Measurements from ENCODE around the gene PDE7B.

The PDE7B gene

DNA sequence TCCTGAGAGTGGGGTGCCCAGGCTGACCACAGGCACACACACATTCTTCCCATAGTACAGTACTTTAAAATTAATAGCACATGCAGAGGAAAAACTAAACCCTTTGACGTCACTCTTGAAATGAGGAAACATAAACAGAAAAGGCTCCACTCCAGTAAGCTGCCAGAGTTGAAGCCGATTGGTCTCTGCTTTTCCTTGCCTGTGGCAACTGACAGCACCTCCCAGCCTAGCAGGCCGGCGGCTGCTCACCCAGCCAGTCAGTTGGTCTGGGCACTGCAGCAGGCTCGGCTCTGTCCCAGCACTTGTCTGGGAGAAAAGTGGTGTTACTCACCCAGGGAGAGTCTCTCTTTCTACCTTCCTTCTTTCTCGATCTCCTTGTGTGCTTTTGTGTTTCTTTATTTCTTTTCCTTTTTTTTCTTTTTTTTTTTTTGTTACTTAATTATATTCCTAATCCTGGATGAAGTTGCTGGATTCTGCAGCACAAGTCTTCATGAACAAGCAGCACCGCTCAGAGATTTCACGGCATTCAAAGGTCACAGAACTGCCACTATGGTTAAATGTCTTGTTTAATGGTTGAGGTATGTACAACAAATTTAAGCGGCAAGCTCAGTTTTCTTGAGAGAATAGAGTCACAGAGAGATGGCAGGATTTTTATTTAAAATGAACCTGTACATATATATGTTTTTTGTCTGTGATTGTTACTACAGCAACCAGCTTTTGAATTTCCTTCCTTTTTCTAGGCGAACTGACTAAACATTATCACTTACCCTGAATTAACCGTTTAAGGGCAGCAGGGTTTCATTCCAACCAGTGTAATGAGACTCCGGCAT is at the start of gene PDE7B:
TSS of gene PDE7B (plus strand) at position 260 of the 830 bp plus-strand sequence.
- DNase-seq (ENCODE audit: low read depth) = peak; percentile 96

DNA sequence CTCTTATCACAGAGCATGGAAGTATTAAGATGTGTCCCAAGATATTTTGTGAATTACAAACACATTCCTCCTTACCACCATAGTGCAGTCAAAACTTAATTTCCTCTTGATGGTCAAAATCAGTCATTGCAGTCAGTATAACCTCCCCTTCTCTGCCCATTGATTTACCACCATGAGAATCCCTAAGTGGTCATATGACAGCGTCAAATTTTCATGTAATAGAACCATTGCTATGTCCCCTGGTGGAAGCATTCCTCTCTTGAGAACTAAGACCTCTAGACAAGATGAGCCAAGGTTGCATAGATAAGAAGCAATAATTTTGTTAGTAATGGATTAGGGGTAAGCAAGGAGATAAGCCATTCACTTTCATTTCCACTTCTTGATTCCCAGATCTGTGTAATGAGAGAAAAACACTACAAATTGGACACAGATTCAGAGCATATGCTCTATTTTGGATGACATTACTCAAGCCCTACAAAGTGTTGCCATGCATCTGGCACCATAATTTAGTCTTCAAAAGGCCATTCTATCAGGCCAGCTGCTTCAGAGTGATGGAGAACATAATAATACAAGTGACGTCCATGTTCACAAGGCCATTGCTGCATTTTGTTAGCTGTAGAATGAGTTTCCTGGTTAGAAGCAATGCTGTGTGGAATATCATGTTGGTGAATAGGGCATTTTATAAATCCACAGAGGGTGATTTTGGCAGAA is 49.6 kb upstream of the PDE7B start:
- no peak for DNase-seq (ENCODE audit: low read depth)

GRCh38 chr6:135810486-135810885 is 41.0 kb upstream of the PDE7B start:
- DNase-seq (ENCODE audit: low read depth) = no peak

GRCh38 chr6:135811170-135811569 is 40.3 kb upstream of the PDE7B start:
- DNase-seq (ENCODE audit: low read depth) = no peak

DNA sequence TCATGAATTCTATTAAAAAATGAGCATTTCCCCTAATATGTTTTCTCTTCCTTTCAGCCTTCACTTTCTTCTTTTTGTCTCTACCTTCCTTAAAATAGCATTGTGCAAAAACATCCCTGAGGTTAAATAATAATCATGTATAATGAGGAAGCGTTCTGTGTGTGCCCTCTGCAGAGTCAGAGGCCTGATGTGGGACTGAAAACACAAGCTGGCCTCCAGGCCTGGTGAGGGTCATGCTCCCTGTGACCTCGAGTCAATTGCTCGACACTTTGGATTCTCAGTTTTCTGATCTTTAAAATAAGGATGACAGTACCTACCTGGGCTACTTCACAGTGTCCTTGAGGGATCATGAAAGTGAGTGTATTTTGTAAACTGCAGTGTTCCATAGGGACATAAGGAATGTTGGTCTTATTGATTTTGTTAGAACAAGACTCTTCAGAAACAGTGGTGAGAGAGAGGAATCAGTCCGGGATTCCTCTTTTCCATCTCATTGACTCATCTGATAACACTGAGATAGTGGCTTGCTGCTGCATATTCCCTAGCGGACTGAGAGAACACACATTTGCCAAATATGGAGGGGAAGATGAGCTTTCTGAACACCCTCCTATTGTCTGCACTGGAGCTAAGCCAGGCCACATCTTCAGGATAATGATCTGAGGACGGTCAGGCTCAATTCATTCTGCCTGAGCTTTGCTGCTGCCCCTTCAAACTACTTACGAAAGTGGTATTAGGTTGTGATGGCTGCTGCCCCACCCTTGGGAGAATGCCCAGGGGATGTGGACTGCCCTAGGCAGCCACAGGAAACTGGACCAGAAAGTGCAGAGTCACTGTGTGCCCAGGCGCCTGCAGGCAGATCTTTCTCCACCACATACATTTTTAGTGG is 39.6 kb upstream of the PDE7B start:
- DNase-seq (ENCODE audit: low read depth) = peak; percentile 56

GRCh38 chr6:135813401-135813800 is 38.1 kb upstream of the PDE7B start:
- no peak for DNase-seq (ENCODE audit: low read depth)

- DNase-seq (ENCODE audit: low read depth) = no peak
Observed at GRCh38 chr6:135814043-135814442, 37.5 kb upstream of the PDE7B start.

- no peak for DNase-seq (ENCODE audit: low read depth)
Observed at GRCh38 chr6:135815216-135815615, 36.3 kb upstream of the PDE7B start.

- DNase-seq (ENCODE audit: low read depth) = no peak
Observed at GRCh38 chr6:135817035-135817434, 34.5 kb upstream of the PDE7B start.

DNA sequence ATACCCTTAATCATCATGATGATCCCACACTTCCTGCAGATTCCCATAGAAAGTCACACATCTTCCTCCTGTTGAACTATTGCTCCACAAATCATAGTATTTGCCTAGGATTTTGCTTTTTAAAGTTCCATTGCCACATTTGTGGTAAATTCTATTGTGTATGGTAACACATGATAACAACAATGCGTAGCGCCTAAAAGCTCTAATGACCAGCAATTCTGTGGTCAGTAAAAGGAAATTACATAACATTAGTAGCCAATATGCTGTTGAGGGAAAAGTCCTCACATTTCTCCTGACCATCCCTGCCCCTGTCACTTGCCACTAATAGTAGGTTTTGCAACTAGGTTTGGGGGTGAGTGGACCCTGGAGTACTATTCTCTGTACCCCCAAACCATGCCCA is 31.8 kb upstream of the PDE7B start:
- no peak for DNase-seq (ENCODE audit: low read depth)

DNA sequence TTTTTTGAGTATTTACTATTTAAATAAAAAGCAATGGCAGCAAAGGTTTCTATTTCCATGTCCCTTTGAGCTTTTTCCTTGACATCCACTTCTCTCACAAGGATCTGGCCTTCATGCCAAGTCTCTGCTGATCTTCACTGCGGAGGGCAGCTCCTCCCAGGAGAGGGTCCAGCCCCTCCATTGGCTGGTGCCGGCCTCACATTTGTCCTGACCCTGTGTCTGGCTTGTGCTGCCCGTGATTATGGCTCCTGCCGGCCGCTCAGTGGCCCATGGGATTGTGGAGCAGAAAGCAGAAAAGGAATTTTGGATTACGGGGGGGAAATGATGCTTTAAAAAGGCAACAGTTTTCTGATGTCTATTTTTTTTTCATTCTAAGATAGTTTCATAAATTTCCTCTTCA is 31.2 kb upstream of the PDE7B start:
- no peak for DNase-seq (ENCODE audit: low read depth)

- DNase-seq (ENCODE audit: low read depth) = no peak
Observed at GRCh38 chr6:135823851-135824250, 27.6 kb upstream of the PDE7B start.

DNA sequence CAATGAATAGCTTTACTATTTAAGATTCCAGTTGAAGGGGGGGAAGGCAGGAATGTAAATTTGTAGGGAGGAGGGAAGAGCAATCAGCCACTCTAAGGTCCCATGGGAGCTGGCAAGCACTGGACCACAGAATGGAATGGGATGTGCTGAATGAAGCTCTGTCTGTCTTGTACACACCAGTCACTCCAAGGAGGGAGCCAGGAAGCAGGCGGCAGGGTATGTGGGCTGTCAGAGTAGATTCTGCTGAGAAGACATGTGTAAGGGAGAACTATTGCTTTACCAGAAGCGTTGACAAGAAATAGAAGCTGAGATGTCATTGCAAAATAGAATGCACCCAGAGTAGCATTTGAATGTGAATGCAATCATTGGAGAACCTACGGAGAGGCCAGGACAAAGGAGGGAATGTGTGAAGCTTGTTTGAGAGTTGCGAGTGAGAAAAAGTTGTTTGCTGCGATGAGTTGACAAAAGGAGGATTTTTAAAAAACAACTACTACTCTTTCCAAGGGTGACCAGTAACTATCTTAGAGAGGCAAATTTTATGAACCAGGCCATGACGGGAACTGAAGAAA is 25.2 kb upstream of the PDE7B start:
- no peak for DNase-seq (ENCODE audit: low read depth)

- no peak for DNase-seq (ENCODE audit: low read depth)
Observed at GRCh38 chr6:135828021-135828420, 23.5 kb upstream of the PDE7B start.

GRCh38 chr6:135830452-135830881 is 21.0 kb upstream of the PDE7B start:
- DNase-seq (ENCODE audit: low read depth) = peak; percentile 39

- no peak for DNase-seq (ENCODE audit: low read depth)
Observed at GRCh38 chr6:135831016-135831415, 20.5 kb upstream of the PDE7B start.

GRCh38 chr6:135832166-135832565 is 19.3 kb upstream of the PDE7B start:
- no peak for DNase-seq (ENCODE audit: low read depth)

DNA sequence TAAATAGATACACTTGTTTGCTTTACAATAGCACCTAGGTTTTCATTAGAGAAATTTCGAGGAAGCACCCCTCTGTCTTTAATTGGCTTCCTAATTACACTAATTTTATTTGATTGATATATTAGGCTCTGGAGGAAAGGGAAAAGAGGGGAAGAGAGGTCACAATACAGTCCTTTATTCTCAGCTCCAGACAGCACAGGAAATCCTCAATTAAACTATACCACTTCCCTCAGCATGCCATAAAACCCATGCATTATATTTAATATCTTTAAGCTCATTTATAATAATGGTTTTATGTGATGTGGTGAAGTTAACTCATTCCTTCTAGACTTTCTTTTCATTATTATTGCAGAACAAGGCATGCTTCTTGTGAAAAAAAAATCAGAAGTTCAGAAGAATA is 17.7 kb upstream of the PDE7B start:
- DNase-seq (ENCODE audit: low read depth) = no peak

- DNase-seq (ENCODE audit: low read depth) = no peak
Observed at GRCh38 chr6:135837735-135838449, 13.6 kb upstream of the PDE7B start.

DNA sequence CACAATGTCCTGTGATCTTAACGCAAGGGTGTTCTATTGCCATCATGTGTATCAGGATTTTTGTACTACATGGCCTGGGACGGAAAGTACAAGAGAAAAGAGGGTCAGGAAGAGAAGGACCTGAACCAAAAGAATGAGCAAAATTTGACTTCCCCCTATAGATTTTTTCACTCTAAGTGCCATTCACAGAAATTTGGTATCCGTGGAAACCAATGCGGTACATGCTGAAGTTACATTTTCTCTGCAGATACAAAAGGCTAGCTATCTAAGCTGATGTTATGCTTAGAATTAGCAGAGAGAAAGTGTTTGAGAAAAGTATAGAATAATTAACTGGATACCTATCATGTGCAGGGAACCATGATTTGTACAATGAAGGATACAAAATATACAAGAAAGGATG is 12.4 kb upstream of the PDE7B start:
- DNase-seq (ENCODE audit: low read depth) = no peak

DNA sequence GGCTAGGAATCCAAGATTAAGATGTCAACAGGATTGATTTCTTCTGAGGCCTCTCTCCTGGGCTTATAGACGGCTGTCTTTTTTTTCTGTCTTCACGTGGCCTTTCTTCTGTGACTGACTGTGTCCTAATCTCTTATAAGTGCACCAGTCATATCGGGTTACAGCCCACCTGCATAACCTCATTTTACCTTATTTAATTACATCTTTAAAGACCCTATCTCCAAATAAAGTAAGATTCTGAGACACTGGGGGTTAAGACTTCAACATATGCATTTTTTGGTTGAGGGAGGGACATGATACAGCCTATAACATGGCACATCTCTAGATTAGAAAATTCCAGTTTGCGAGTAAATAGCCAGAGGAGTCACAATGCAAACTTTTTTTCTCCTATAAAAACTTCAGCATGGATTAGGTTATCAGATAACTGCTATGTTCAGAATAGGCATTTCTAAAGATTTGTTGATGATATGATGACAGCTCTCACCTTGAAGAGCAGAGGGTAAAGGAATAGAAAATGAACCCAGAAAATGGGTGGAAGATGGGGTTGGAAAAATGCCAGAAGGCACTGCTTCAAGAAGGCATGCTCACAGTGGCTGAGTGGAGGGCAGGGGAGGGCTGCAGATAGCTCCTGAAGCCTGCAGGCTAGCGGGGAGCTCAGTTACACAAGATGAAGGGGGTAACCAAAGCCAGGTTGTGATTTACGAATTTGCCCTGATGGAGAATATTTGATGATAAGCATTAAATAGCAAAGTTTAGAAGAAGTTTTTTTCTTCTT is 8.7 kb upstream of the PDE7B start:
- DNase-seq (ENCODE audit: low read depth) = no peak
